NB4 (cell line): Measurements from ENCODE around the gene CD38.
A peak's percentile ranks its signal among the peaks of the same experiment; 100 is the strongest.

Source experiments
- DNase-seq: peaks from one replicate; pipeline ENCODE4 v3.0.0; 2010; ENCODE audit warnings: low read depth
- H3K4me3 ChIP-seq: one replicate; pipeline ENCODE4 v1.5.1; 2011; ENCODE audit warnings: mild to moderate bottlenecking, low read depth, low read length, moderate library complexity
- CTCF ChIP-seq: IDR thresholded peaks from one replicate; pipeline ENCODE4 v1.5.1; 2012; ENCODE audit warnings: low read depth, low read length
- MAX ChIP-seq: IDR thresholded peaks from 2 replicates; pipeline ENCODE4 v1.6.1; 2011; ENCODE audit warnings: low read depth, low read length
- MYC ChIP-seq: IDR thresholded peaks from 2 replicates; pipeline ENCODE4 v1.6.1; 2011; ENCODE audit warnings: low read depth, low read length
- POLR2A ChIP-seq: IDR thresholded peaks from 2 replicates; pipeline ENCODE4 v1.6.1; 2011; ENCODE audit warnings: mild to moderate bottlenecking; ENCODE audit not compliant: insufficient read length; ENCODE audit errors: extremely low read depth

Gene CD38

GRCh38 chr4:15765910-15766697 lies 12.0 kb upstream of the CD38 start:
- DNase-seq, result peak; percentile 77
- no peak overlapping the region for H3K4me3 ChIP-seq
- TF ChIP-seq MYC, result no peak
- no peak for TF ChIP-seq POLR2A
- no peak for TF ChIP-seq CTCF
- no peak for TF ChIP-seq MAX

DNA sequence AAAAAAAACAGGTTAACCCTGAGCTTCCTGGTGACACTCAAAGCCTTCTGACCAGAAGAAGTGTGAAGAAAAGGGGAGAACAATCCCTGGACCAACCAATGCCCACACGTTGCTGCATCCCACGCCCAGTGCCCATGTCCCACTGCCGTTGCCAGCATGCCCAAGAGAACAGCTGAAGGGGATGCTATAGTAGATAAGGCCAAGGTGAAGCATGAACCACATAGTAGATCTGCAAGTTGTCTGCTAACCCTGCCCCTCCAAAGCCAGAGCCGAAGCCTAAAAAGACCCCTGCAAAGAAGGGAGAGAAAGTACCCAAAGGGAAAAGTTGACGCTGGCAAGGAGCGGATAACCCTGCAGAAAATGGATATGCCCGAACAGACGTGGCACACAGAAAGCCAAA lies 11.3 kb upstream of the CD38 start:
- no peak for DNase-seq
- no peak overlapping the region for H3K4me3 ChIP-seq
- TF ChIP-seq CTCF, result no peak
- TF ChIP-seq POLR2A, result no peak
- no peak for TF ChIP-seq MYC
- TF ChIP-seq MAX, result no peak

GRCh38 chr4:15769202-15769601 lies 8.9 kb upstream of the CD38 start:
- DNase-seq, result no peak
- no peak overlapping the region for H3K4me3 ChIP-seq
- TF ChIP-seq CTCF, result no peak
- no peak for TF ChIP-seq MAX
- TF ChIP-seq POLR2A, result no peak
- no peak for TF ChIP-seq MYC

DNA sequence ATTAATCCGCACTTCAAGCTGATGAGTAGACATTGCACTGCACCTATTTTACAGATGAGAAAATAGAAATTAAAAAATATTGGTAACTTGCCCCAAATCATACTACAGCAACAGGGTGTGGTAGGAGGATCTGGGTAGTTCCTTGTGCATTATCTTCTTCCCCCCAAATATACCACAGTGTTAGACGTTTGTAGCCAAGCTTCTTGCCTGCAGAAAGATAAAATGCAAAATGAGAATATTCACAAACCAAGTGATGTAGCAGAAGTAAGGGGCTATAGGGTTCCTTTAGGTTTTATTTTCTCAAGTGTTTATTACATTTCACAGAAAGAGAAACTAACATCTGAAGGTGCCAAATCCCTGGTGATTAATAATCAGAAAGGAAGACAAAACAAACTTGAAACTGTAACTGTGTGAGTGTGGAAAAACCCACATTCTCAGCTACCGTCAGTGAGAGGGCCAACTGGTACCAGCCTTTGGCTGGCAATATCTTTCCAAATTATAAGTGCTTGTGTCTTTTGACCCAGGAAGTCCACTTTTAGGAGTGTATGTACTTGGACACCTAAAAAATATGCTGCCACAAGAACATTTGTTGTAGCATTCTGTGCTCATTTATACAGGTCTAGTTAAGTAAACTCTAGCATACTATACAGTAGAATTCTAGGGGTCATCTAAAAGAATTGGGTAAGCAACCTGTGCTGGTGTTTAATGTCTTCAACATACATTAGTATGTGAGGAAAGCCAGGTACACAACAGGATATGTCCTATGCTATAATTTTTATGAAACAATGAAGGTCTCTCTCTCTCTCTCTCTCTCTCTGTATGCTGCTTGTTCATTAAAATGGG lies 6.7 kb upstream of the CD38 start:
- TF ChIP-seq POLR2A (no peak), MYC (no peak), CTCF (no peak), MAX (no peak)
- no peak for DNase-seq
- H3K4me3 ChIP-seq, result no peak overlapping the region

DNA sequence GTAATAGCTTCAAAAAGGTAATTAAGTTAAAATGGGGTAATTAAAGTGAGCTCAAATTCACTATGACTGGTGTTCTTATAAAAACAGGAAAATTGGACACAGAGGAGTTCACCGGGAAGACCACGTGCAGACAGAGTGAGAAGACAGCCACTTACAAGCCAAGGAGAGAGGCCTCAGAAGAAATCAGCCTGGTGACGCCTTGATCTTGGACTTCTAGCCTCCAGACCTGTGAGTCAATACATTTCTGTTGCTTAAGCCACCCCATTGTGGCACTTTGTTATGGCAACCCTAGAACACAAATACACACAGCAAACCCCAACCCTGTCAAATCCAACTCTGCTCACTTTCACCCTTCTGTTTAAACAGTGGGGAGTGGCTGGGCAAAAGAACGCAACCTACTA lies 4.1 kb upstream of the CD38 start:
- TF ChIP-seq POLR2A (no peak), MYC (no peak), CTCF (no peak), MAX (no peak)
- no peak overlapping the region for H3K4me3 ChIP-seq
- peak; percentile 55 for DNase-seq
